ENCODE measurements around the gene PDE7B. TPM values are rescaled to one million over a fixed set of nuclear protein-coding genes. Genes with fewer than 3 reads are reported as not detected.
A peak's percentile ranks its signal among the peaks of the same experiment; 100 is the strongest.

PDE7B gene
- total RNA-seq, 1 donor: 25.3 TPM

DNA sequence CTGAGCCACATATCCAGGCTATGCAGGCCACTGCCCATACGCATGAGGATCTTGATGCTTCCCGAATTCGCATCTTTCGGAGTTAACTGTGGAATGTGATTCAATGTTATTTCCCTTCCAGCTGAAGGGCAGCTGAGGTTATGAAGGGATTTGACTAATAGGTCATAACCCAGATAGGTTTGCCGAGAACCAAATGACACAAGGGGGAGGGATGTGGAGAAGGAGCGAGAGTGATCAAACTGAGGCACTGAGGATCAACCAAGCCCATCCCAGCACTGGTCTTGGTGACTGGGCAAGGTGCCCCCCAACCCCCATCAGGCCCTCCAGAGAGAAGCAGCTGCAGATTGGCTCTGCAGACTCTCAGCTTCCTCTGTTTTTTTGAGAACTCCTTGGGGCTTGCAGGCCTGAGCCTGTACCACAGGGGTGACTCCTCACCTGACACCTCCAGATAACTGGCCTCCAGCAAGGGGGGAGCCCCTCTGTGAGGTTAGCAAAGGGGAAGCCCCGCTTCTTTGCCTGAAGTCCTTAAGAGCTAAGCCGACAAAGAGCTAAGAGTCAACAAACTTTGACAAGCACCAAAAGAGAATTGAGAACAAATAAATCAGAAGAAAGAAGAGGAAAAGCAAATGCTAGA, 185.9 kb downstream of the PDE7B start:
- peaks cover 63% of the 10 kb centered on the region for H3K4me1 ChIP-seq (ENCODE audit: insufficient read depth, low read length)
- H3K9me3 ChIP-seq (ENCODE audit: low read depth, low read length): no peaks in the 10 kb centered on the region
- TF ChIP-seq, protein P1, sequence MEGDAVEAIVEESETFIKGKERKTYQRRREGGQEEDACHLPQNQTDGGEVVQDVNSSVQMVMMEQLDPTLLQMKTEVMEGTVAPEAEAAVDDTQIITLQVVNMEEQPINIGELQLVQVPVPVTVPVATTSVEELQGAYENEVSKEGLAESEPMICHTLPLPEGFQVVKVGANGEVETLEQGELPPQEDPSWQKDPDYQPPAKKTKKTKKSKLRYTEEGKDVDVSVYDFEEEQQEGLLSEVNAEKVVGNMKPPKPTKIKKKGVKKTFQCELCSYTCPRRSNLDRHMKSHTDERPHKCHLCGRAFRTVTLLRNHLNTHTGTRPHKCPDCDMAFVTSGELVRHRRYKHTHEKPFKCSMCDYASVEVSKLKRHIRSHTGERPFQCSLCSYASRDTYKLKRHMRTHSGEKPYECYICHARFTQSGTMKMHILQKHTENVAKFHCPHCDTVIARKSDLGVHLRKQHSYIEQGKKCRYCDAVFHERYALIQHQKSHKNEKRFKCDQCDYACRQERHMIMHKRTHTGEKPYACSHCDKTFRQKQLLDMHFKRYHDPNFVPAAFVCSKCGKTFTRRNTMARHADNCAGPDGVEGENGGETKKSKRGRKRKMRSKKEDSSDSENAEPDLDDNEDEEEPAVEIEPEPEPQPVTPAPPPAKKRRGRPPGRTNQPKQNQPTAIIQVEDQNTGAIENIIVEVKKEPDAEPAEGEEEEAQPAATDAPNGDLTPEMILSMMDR (IDR thresholded peaks at IDR 0.05; ENCODE audit: extremely low read depth, low read depth, low read length): no peak
- no peak for DNase-seq (ENCODE audit: insufficient read length, low spot score, missing footprints)
- peak overlapping the region; percentile 95 for H3K27ac ChIP-seq (ENCODE audit: low read depth, low read length)
- H2AFZ ChIP-seq (ENCODE audit: low read length): peak overlapping the region; percentile 70
- peaks cover 60% of the 10 kb centered on the region for H3K79me2 ChIP-seq (ENCODE audit: insufficient read depth, low read length)
- H4K20me1 ChIP-seq (ENCODE audit: insufficient read depth, low read length): no peaks in the 10 kb centered on the region
- H3K4me2 ChIP-seq (ENCODE audit: insufficient read depth, low read length): peak overlapping the region; percentile 87
- H3K36me3 ChIP-seq (ENCODE audit: insufficient read depth, low read length): no peaks in the 10 kb centered on the region
- peak overlapping the region; percentile 76 for H3K4me3 ChIP-seq (ENCODE audit: insufficient read depth, low read length)
- H3K27me3 ChIP-seq (ENCODE audit: insufficient read depth, low read length): no peaks in the 10 kb centered on the region

DNA sequence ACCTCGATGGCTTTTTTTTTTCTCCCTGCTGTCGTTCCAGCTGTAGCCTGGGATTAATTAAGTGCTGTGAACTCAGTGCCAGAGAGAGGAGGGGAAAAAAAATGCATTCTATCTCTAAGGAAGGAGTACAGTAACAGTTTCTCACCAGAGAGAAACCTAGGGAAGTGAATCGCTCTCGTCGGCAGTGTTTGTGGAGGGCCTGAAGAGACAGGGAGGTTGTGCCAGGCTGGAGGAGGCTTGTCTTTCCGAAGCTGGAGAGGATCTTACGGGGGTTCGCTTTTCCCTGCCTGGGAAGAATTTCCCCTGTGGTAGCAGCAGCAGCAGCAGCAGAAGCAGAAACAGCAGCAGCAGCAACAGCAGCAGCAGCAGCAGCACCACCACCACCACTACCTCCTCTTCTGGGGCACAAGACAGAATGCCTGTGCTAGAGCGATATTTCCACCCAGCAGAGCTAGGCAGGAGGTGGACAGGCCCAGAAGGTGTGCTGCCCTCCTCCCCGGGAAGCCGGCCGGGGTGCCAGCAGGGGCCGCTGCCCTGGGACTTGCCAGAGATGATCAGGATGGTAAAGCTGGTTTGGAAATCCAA, 186.5 kb downstream of the PDE7B start:
- Histone ChIP-seq H3K36me3 (ENCODE audit: insufficient read depth, low read length) (no peaks in the 10 kb centered on the region), H3K27me3 (ENCODE audit: insufficient read depth, low read length) (no peaks in the 10 kb centered on the region), H3K27ac (ENCODE audit: low read depth, low read length) (peak overlapping the region; percentile 95), H3K4me2 (ENCODE audit: insufficient read depth, low read length) (peak overlapping the region; percentile 87), H3K9me3 (ENCODE audit: low read depth, low read length) (no peaks in the 10 kb centered on the region), H3K4me3 (ENCODE audit: insufficient read depth, low read length) (peak overlapping the region; percentile 76), H3K4me1 (ENCODE audit: insufficient read depth, low read length) (peaks cover 61% of the 10 kb centered on the region), H4K20me1 (ENCODE audit: insufficient read depth, low read length) (no peaks in the 10 kb centered on the region), H3K79me2 (ENCODE audit: insufficient read depth, low read length) (peaks cover 65% of the 10 kb centered on the region), H2AFZ (ENCODE audit: low read length) (peak overlapping the region; percentile 70)
- TF ChIP-seq, protein P1 (IDR thresholded peaks at IDR 0.05; ENCODE audit: extremely low read depth, low read depth, low read length): peak; percentile 38
- no peak for DNase-seq (ENCODE audit: insufficient read length, low spot score, missing footprints)

DNA sequence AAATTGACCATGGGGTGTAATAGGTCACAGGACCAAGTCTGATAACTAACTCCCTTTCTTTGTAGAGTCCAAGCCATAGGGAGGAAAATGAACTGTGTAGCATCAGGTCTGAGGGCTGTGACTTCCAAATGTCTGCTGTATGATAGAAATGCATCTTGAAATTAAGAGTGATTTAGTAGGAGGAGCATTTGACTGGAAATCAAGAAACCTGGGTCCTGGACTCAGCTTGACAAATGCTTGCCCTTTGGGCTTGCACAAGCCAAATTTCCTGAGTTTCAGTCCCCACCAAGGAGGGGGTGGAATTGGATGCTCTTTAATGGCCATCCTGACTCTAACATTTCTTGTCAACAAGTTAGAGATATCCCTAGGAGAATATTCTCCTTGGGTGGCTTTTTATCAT, 187.0 kb downstream of the PDE7B start:
- Histone ChIP-seq H3K4me1 (ENCODE audit: insufficient read depth, low read length) (peaks cover 61% of the 10 kb centered on the region), H2AFZ (ENCODE audit: low read length) (peak overlapping the region; percentile 70), H4K20me1 (ENCODE audit: insufficient read depth, low read length) (no peaks in the 10 kb centered on the region), H3K4me3 (ENCODE audit: insufficient read depth, low read length) (peak overlapping the region; percentile 76), H3K4me2 (ENCODE audit: insufficient read depth, low read length) (peak overlapping the region; percentile 87), H3K79me2 (ENCODE audit: insufficient read depth, low read length) (peaks cover 68% of the 10 kb centered on the region), H3K36me3 (ENCODE audit: insufficient read depth, low read length) (no peaks in the 10 kb centered on the region), H3K9me3 (ENCODE audit: low read depth, low read length) (no peaks in the 10 kb centered on the region), H3K27ac (ENCODE audit: low read depth, low read length) (peak overlapping the region; percentile 95), H3K27me3 (ENCODE audit: insufficient read depth, low read length) (no peaks in the 10 kb centered on the region)
- TF ChIP-seq, protein P1 (IDR thresholded peaks at IDR 0.05; ENCODE audit: extremely low read depth, low read depth, low read length): no peak
- DNase-seq (ENCODE audit: insufficient read length, low spot score, missing footprints): no peak

DNA sequence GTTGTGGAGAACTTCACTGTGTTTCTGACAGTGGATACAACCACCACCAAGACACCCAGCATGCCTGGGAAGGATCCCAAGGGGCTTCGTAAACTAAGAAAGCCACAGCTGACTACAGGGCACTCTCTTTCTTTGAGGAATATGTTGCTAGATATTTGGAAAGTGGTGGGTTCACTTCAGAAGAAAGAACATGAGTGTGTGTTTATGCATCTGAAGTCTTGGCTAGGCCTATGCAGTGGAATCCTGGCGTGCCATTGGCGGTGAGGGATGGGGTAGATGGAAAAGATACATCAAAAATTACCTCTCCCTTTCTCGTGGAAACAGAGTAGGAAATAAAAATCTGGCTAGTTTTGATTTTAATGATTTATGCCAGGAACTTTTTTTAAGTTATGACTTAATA, 187.7 kb downstream of the PDE7B start:
- no peaks in the 10 kb centered on the region for H3K27me3 ChIP-seq (ENCODE audit: insufficient read depth, low read length)

More for the DNA sequence above, 187.7 kb downstream of the PDE7B start:
- H2AFZ ChIP-seq (ENCODE audit: low read length): peak overlapping the region; percentile 8
- TF ChIP-seq, protein P1 (IDR thresholded peaks at IDR 0.05; ENCODE audit: extremely low read depth, low read depth, low read length): no peak
- no peaks in the 10 kb centered on the region for H3K9me3 ChIP-seq (ENCODE audit: low read depth, low read length)
- peak overlapping the region; percentile 76 for H3K4me3 ChIP-seq (ENCODE audit: insufficient read depth, low read length)
- H3K27ac ChIP-seq (ENCODE audit: low read depth, low read length): peak overlapping the region; percentile 95
- peak; percentile 44 for DNase-seq (ENCODE audit: insufficient read length, low spot score, missing footprints)
- peaks cover 74% of the 10 kb centered on the region for H3K79me2 ChIP-seq (ENCODE audit: insufficient read depth, low read length)
- H4K20me1 ChIP-seq (ENCODE audit: insufficient read depth, low read length): no peaks in the 10 kb centered on the region
- H3K4me2 ChIP-seq (ENCODE audit: insufficient read depth, low read length): peak overlapping the region; percentile 87
- H3K36me3 ChIP-seq (ENCODE audit: insufficient read depth, low read length): no peaks in the 10 kb centered on the region
- H3K4me1 ChIP-seq (ENCODE audit: insufficient read depth, low read length): peaks cover 65% of the 10 kb centered on the region

Data from osteoblast (primary cell).